Measurements from ENCODE around the gene PTPRD.
"Not testable (repeated sequence)": the region's sequence is repeated elsewhere in the genome, so short reads cannot be mapped to it uniquely, and the experiment has no call there.

The PTPRD gene

DNA sequence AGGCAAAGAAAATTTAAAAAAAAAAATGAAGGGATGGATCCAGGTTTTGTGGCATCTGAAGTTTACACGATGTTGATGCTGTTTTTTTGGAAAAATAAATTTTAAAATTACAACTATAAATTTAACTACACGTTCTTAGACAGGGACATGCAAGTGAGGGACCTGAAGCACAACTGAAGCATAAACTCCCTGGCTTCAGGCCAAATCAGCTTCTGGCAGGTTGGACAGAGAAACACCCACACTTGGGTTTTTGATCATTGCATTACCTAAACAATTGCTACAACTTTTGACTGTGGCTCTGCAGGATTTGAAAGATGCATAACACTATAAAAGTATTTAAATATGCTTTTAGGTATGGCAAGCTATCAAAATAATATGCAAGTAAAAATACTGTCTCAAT lies 1494.9 kb downstream of the PTPRD start:
- Histone ChIP-seq H3K27ac (ENCODE audit: insufficient read depth, low read depth, low read length, poor library complexity, severe bottlenecking) (no peak overlapping the region), H3K27me3 (ENCODE audit: control insufficient read depth, insufficient read depth, low read length, poor library complexity, severe bottlenecking) (no peaks in the 10 kb centered on the region), H3K36me3 (ENCODE audit: control insufficient read depth, insufficient read depth, low read length) (no peaks in the 10 kb centered on the region), H3K4me3 (ENCODE audit: insufficient read depth, low read depth, low read length) (no peak overlapping the region), H3K9me3 (ENCODE audit: control insufficient read depth, low read length) (no peaks in the 10 kb centered on the region), H3K4me1 (ENCODE audit: control insufficient read depth, insufficient read depth, low read length) (no peaks in the 10 kb centered on the region)
- WGBS, 2 experiments = 77 to 79% methylated on average over 1 of the region's 2 CpGs

DNA sequence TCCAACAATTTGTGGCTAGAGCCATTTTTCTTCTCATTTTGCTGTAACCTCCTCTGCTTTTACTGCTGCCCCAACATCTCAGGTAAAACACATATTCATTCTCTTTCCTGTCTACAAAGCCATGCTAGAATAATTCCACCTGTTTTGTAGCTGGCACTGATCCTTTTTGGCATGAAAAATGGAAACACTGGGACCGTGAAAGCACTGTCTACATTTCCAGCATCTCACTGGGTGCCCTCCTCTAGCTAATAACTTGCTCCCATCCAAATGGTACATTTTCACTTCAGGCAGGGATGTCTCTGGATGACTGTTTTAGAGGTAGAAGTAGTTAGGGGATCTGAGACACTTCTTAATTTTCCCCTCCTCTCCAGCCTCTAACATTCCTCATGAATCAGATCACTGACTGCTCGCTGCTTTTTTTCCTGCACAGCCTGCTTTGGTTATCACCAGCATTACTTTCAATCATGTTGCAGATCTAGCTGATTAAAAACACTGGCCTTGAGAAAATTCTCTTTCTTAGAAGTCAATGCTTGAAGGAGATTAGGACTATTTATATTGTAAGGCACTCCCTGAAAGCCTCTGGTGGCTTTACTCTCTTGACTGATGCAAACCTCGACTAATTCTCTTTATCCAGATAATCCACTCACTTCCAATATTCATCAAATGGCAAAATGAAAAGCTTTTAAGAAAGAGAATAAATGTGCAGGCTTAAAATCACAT lies 1500.6 kb downstream of the PTPRD start:
- Histone ChIP-seq H3K36me3 (ENCODE audit: control insufficient read depth, insufficient read depth, low read length) (no peaks in the 10 kb centered on the region), H3K4me3 (ENCODE audit: insufficient read depth, low read depth, low read length) (no peak overlapping the region), H3K27me3 (ENCODE audit: control insufficient read depth, insufficient read depth, low read length, poor library complexity, severe bottlenecking) (no peaks in the 10 kb centered on the region), H3K27ac (ENCODE audit: insufficient read depth, low read depth, low read length, poor library complexity, severe bottlenecking) (no peak overlapping the region), H3K4me1 (ENCODE audit: control insufficient read depth, insufficient read depth, low read length) (no peaks in the 10 kb centered on the region), H3K9me3 (ENCODE audit: control insufficient read depth, low read length) (no peaks in the 10 kb centered on the region)
- 79 to 92% methylated on average over 3 of the region's 3 CpGs for WGBS, 2 experiments

DNA sequence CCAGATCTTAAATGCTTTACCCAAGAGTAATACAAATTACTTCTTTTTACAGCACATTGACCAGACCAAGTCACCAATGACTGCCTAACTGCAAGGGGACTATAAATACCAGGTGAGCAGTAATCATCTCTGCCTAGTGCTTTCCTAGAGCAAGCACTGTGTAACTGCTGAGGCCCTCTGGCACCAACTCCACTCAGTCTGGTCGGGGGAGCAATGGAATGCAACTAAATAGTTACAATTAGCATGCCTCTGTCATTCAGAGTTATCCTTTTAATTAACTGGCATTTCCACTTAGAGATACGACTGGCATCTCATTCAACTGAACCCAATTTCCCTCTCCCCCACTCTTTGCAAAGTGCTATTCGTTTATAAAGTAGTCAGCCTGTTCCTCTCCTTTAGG lies 1504.2 kb downstream of the PTPRD start:
- H3K36me3 ChIP-seq (ENCODE audit: control insufficient read depth, insufficient read depth, low read length) = no peaks in the 10 kb centered on the region
- H3K27ac ChIP-seq (ENCODE audit: insufficient read depth, low read depth, low read length, poor library complexity, severe bottlenecking) = no peak overlapping the region
- no peaks in the 10 kb centered on the region for H3K27me3 ChIP-seq (ENCODE audit: control insufficient read depth, insufficient read depth, low read length, poor library complexity, severe bottlenecking)
- H3K9me3 ChIP-seq (ENCODE audit: control insufficient read depth, low read length) = no peaks in the 10 kb centered on the region
- H3K4me1 ChIP-seq (ENCODE audit: control insufficient read depth, insufficient read depth, low read length) = no peaks in the 10 kb centered on the region
- 58 to 62% methylated on average over 2 of the region's 3 CpGs for WGBS, 2 experiments
- no peak overlapping the region for H3K4me3 ChIP-seq (ENCODE audit: insufficient read depth, low read depth, low read length)

DNA sequence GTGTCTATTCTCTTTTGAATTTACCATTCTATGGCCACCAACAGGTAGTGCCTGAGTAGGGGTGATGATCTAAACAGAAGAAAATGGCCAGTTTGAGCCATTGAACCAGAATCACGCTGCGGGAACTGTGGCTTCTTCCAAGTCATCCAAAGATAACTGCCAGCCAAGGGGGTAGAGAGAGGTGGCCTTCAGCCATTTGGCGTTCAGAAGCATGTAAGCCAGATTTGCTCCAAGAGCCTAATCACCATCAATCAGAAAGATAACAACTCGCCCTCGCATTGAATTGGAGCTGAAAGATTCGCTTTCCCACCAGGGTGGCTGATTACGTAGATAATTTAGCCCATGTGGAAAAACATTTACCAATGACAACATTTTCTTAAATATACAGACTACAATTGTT lies 1510.5 kb downstream of the PTPRD start:
- H3K27ac ChIP-seq (ENCODE audit: insufficient read depth, low read depth, low read length, poor library complexity, severe bottlenecking) = no peak overlapping the region
- no peaks in the 10 kb centered on the region for H3K36me3 ChIP-seq (ENCODE audit: control insufficient read depth, insufficient read depth, low read length)
- H3K27me3 ChIP-seq (ENCODE audit: control insufficient read depth, insufficient read depth, low read length, poor library complexity, severe bottlenecking) = no peaks in the 10 kb centered on the region
- 87 to 88% methylated on average over 7 of the region's 7 CpGs for WGBS, 2 experiments
- no peaks in the 10 kb centered on the region for H3K9me3 ChIP-seq (ENCODE audit: control insufficient read depth, low read length)
- no peaks in the 10 kb centered on the region for H3K4me1 ChIP-seq (ENCODE audit: control insufficient read depth, insufficient read depth, low read length)
- no peak overlapping the region for H3K4me3 ChIP-seq (ENCODE audit: insufficient read depth, low read depth, low read length)

DNA sequence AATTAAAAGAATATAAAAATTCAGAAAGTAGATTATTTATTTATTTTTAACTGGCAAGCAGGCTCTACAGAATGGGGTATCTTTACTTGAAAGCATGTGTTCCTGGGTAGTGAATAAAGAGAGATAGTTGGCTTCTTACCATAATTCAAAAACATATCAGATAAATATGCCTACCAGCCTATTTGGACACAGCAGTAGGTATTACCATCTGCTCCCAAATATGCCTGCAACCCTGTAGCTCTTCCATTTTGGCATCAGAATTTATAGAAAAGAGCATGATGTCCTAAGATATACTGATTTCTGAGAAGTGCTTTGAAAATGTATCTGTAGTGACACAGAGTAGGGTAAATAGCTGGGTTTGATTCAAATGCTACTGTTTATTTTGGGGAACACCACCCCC lies 1512.7 kb downstream of the PTPRD start:
- Histone ChIP-seq H3K36me3 (ENCODE audit: control insufficient read depth, insufficient read depth, low read length) (no peaks in the 10 kb centered on the region), H3K4me1 (ENCODE audit: control insufficient read depth, insufficient read depth, low read length) (no peaks in the 10 kb centered on the region), H3K27me3 (ENCODE audit: control insufficient read depth, insufficient read depth, low read length, poor library complexity, severe bottlenecking) (no peaks in the 10 kb centered on the region), H3K9me3 (ENCODE audit: control insufficient read depth, low read length) (no peaks in the 10 kb centered on the region), H3K27ac (ENCODE audit: insufficient read depth, low read depth, low read length, poor library complexity, severe bottlenecking) (no peak overlapping the region), H3K4me3 (ENCODE audit: insufficient read depth, low read depth, low read length) (no peak overlapping the region)

DNA sequence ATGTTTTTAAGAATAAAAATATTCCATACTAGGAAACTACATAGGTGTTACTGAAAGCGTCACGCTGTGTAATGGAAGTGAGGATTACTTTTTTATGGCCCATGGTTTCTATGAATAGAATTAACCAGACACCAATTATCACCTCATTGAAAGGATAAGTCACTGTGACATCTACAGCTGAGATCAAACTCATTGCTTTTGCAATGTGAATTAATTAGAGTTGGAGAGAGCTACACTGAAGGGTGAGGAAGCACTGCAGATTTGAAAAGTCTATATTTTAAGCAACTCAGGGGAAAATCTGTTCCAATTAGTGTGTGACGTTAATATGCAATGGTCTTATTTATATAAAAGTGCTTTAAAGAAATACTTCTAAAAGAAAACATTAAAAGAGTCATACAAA lies 1513.2 kb downstream of the PTPRD start:
- Histone ChIP-seq H3K4me1 (ENCODE audit: control insufficient read depth, insufficient read depth, low read length) (no peaks in the 10 kb centered on the region), H3K27ac (ENCODE audit: insufficient read depth, low read depth, low read length, poor library complexity, severe bottlenecking) (no peak overlapping the region), H3K27me3 (ENCODE audit: control insufficient read depth, insufficient read depth, low read length, poor library complexity, severe bottlenecking) (no peaks in the 10 kb centered on the region), H3K36me3 (ENCODE audit: control insufficient read depth, insufficient read depth, low read length) (no peaks in the 10 kb centered on the region), H3K9me3 (ENCODE audit: control insufficient read depth, low read length) (no peaks in the 10 kb centered on the region), H3K4me3 (ENCODE audit: insufficient read depth, low read depth, low read length) (no peak overlapping the region)
- no CpG with 5 or more reads among the region's 3 CpGs for WGBS, 2 experiments

DNA sequence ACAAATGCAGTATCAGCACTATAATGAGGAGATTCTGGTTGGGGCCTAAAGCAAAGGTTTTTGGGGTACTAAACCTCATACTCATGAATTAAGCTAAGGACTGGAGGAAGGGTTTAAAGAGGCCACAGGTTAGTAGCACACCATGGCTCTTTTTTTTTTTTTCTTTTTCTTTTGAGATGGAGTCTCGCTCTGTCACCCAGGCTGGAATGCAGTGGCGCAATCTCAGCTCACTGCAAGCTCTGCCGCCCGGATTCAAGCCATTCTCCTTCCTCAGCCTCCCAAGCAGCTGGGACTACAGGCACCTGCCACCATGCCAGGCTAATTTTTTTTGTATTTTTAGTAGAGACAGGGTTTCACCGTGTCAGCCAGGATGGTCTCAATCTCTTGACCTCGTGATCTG lies 1515.5 kb downstream of the PTPRD start:
- H3K9me3 ChIP-seq (ENCODE audit: control insufficient read depth, low read length); H3K4me1 ChIP-seq (ENCODE audit: control insufficient read depth, insufficient read depth, low read length); H3K27me3 ChIP-seq (ENCODE audit: control insufficient read depth, insufficient read depth, low read length, poor library complexity, severe bottlenecking); H3K4me3 ChIP-seq (ENCODE audit: insufficient read depth, low read depth, low read length); H3K36me3 ChIP-seq (ENCODE audit: control insufficient read depth, insufficient read depth, low read length); H3K27ac ChIP-seq (ENCODE audit: insufficient read depth, low read depth, low read length, poor library complexity, severe bottlenecking): not testable (repeated sequence)
- 79 to 83% methylated on average over 6 of the region's 6 CpGs for WGBS, 2 experiments

DNA sequence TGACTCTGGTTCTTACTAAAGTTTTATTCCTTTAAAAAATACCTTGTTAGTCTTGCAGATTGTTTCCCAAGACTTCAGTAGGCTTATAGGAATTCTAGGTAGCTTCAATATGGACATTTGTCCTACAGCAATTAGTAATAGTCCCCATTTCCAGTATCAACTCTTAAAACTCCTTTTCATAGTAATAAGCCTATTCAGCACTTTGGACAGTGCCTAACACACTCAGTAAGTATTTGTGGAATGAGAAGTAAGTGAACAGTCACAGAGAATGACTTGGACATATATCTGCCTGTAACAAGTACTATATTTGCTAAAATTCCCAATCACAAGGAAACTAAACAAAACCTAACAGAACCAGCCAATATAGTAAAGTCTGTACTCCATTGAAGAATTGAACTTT lies 1521.4 kb downstream of the PTPRD start:
- H3K36me3 ChIP-seq (ENCODE audit: control insufficient read depth, insufficient read depth, low read length) = no peaks in the 10 kb centered on the region
- H3K27me3 ChIP-seq (ENCODE audit: control insufficient read depth, insufficient read depth, low read length, poor library complexity, severe bottlenecking) = no peaks in the 10 kb centered on the region
- no peak overlapping the region for H3K27ac ChIP-seq (ENCODE audit: insufficient read depth, low read depth, low read length, poor library complexity, severe bottlenecking)
- H3K4me3 ChIP-seq (ENCODE audit: insufficient read depth, low read depth, low read length) = no peak overlapping the region
- no peaks in the 10 kb centered on the region for H3K9me3 ChIP-seq (ENCODE audit: control insufficient read depth, low read length)
- no peaks in the 10 kb centered on the region for H3K4me1 ChIP-seq (ENCODE audit: control insufficient read depth, insufficient read depth, low read length)

DNA sequence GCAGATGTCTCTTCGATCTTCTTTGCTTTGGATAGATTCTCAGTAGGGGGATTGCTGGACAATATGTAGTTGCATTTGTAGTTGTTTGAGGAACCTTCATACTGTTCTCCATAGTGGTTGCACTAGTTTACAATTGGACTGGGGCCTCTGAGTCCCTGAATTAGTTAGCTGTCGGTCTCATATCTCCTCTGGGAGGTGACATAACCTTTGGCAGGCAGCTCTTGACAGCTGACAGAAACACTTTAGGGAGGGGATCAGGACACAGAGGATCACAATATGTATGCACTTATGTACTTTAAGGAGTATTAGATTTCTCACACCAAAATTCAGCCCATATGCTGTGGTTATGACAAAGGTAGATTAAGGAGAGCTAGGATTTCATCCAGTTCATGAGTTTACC lies 1533.3 kb downstream of the PTPRD start:
- H3K27ac ChIP-seq (ENCODE audit: insufficient read depth, low read depth, low read length, poor library complexity, severe bottlenecking) = no peak overlapping the region
- no peaks in the 10 kb centered on the region for H3K27me3 ChIP-seq (ENCODE audit: control insufficient read depth, insufficient read depth, low read length, poor library complexity, severe bottlenecking)
- no peaks in the 10 kb centered on the region for H3K36me3 ChIP-seq (ENCODE audit: control insufficient read depth, insufficient read depth, low read length)
- H3K4me3 ChIP-seq (ENCODE audit: insufficient read depth, low read depth, low read length) = no peak overlapping the region
- H3K9me3 ChIP-seq (ENCODE audit: control insufficient read depth, low read length) = no peaks in the 10 kb centered on the region
- 91 to 100% methylated on average over 2 of the region's 2 CpGs for WGBS, 2 experiments
- H3K4me1 ChIP-seq (ENCODE audit: control insufficient read depth, insufficient read depth, low read length) = no peaks in the 10 kb centered on the region

DNA sequence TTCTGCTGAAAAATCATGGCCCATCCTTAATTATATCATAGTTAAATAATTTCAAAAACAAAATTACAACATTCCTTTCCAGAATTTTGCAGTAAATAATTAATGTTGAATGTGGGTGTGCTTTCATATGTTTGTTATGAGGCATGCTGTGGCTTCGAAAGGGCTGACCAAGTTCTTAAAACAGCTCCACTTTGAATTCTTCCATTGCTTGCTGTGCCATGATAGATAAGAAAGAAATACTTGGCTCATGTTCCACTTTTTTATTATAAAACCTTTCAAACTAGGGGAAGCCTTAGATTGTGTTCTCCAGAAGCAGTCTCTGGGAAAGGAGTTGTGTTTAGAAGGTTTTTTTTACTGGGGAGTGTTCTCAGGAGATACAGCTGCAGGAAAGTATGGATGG lies 1534.5 kb downstream of the PTPRD start:
- Histone ChIP-seq H3K4me1 (ENCODE audit: control insufficient read depth, insufficient read depth, low read length) (no peaks in the 10 kb centered on the region), H3K36me3 (ENCODE audit: control insufficient read depth, insufficient read depth, low read length) (no peaks in the 10 kb centered on the region), H3K27me3 (ENCODE audit: control insufficient read depth, insufficient read depth, low read length, poor library complexity, severe bottlenecking) (no peaks in the 10 kb centered on the region), H3K9me3 (ENCODE audit: control insufficient read depth, low read length) (no peaks in the 10 kb centered on the region), H3K27ac (ENCODE audit: insufficient read depth, low read depth, low read length, poor library complexity, severe bottlenecking) (no peak overlapping the region), H3K4me3 (ENCODE audit: insufficient read depth, low read depth, low read length) (no peak overlapping the region)
- WGBS, 2 experiments = 95% methylated on average over 1 of the region's 1 CpG; no CpG with 5 or more reads in 1 of the 2 experiments

DNA sequence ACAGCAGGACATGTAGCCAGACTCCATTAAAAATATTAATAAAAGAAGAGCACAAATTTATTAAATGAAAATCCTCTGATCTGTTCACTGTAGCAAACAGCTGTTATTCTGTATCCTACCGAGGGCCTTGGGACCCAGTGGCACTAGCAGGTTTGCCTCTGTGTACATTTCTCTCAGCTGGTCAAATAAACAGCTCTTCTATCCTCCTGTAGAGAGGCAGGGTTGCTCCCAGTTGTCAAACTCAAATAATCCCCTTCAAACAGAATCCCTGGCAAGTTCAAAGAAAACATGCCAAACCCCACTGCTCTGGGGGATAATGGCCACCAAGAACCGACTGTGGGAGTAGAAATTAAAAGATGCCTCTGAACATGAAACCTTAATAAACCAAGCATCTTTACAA lies 1551.2 kb downstream of the PTPRD start:
- Histone ChIP-seq H3K4me1 (ENCODE audit: control insufficient read depth, insufficient read depth, low read length) (no peaks in the 10 kb centered on the region), H3K36me3 (ENCODE audit: control insufficient read depth, insufficient read depth, low read length) (no peaks in the 10 kb centered on the region), H3K9me3 (ENCODE audit: control insufficient read depth, low read length) (no peaks in the 10 kb centered on the region), H3K27me3 (ENCODE audit: control insufficient read depth, insufficient read depth, low read length, poor library complexity, severe bottlenecking) (no peaks in the 10 kb centered on the region), H3K4me3 (ENCODE audit: insufficient read depth, low read depth, low read length) (no peak overlapping the region), H3K27ac (ENCODE audit: insufficient read depth, low read depth, low read length, poor library complexity, severe bottlenecking) (no peak overlapping the region)
- 73 to 88% methylated on average over 2 of the region's 2 CpGs for WGBS, 2 experiments
